Stimulated activated effector memory CD8-positive, alpha-beta T cell treated with anti-CD3 and anti-CD28 coated beads, Interleukin-12 subunit alpha, Interleukin-12 subunit beta, amount 100 ng/mL, for 72 hours (primary cell): ENCODE data around the gene MAVS.
"Not testable (repeated sequence)": the region's sequence is repeated elsewhere in the genome, so short reads cannot be mapped to it uniquely, and the experiment has no call there.

Experiments
- ATAC-seq: fragments of 150-1000 bp; cut with Tn5 transposase; 2 replicates; pipeline ENCODE4 v1.10.0; 2021
- DNase-seq, 2 donors: peaks; one replicate each; pipeline ENCODE4 v3.0.0; 2021 to 2022; ENCODE audit warnings: low spot score in 2 of 2
- H3K27ac Mint-ChIP-seq: one replicate; pipeline ENCODE4 v1.8.0; 2022; ENCODE audit warnings: mild to moderate bottlenecking, mixed read lengths
- H3K36me3 Mint-ChIP-seq: one replicate; pipeline ENCODE4 v1.8.0; 2022; ENCODE audit warnings: mild to moderate bottlenecking, mixed read lengths
- H3K4me1 Mint-ChIP-seq: one replicate; pipeline ENCODE4 v1.8.0; 2022; ENCODE audit warnings: mixed read lengths
- H3K4me3 Mint-ChIP-seq: one replicate; pipeline ENCODE4 v1.8.0; 2022; ENCODE audit warnings: mild to moderate bottlenecking, mixed read lengths
- H3K9me3 Mint-ChIP-seq: one replicate; pipeline ENCODE4 v1.8.0; 2022; ENCODE audit warnings: mixed read lengths

MAVS gene

GRCh38 chr20:3901028-3901705 is 54.5 kb downstream of the MAVS start:
- ATAC-seq (no peak), DNase-seq (no peak)
- H3K36me3 Mint-ChIP-seq = peaks cover 50% of the 10 kb centered on the region
- H3K4me1 Mint-ChIP-seq = peaks cover 75% of the 10 kb centered on the region
- H3K9me3 Mint-ChIP-seq = no peaks in the 10 kb centered on the region
- H3K27ac Mint-ChIP-seq = peak overlapping the region; percentile 48
- peak overlapping the region; percentile 44 for H3K4me3 Mint-ChIP-seq

- peaks cover 47% of the 10 kb centered on the region for H3K36me3 Mint-ChIP-seq
- peak overlapping the region; percentile 48 for H3K27ac Mint-ChIP-seq
- H3K4me3 Mint-ChIP-seq = peak overlapping the region; percentile 44
- no peak for DNase-seq
- peaks cover 73% of the 10 kb centered on the region for H3K4me1 Mint-ChIP-seq
- H3K9me3 Mint-ChIP-seq = no peaks in the 10 kb centered on the region
- ATAC-seq = no peak
These were observed 55.2 kb downstream of the MAVS start for GRCh38 chr20:3901706-3902440.

DNA sequence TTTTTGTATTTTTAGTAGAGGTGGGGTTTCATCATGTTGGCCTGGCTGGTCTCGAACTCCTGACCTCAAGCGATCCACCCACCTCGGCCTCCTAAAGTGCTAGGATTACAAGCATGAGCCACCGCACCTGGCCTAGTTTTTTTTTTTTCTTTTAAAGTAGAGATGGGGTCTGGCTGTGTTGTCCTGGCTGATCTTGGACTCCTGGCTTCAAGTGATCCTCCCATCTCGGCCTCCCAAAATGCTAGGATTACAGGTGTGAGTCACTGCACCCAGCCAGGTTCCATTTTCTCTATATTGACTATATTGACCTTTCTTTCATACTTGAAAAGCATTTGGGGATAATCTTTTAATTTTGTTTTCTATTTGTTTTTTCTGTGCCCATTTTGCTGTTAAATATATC is 55.8 kb downstream of the MAVS start:
- Mint-ChIP-seq H3K9me3 (no peaks in the 10 kb centered on the region), H3K27ac (peak overlapping the region; percentile 48), H3K36me3 (peaks cover 47% of the 10 kb centered on the region), H3K4me1 (peaks cover 70% of the 10 kb centered on the region), H3K4me3 (no peak overlapping the region)
- DNase-seq (no peak), ATAC-seq (no peak)

GRCh38 chr20:3904224-3904623 is 57.6 kb downstream of the MAVS start:
- Mint-ChIP-seq H3K9me3 (no peaks in the 10 kb centered on the region), H3K27ac (no peak overlapping the region), H3K36me3 (peaks cover 51% of the 10 kb centered on the region), H3K4me3 (no peak overlapping the region), H3K4me1 (peaks cover 74% of the 10 kb centered on the region)
- no peak for DNase-seq
- ATAC-seq = no peak

DNA sequence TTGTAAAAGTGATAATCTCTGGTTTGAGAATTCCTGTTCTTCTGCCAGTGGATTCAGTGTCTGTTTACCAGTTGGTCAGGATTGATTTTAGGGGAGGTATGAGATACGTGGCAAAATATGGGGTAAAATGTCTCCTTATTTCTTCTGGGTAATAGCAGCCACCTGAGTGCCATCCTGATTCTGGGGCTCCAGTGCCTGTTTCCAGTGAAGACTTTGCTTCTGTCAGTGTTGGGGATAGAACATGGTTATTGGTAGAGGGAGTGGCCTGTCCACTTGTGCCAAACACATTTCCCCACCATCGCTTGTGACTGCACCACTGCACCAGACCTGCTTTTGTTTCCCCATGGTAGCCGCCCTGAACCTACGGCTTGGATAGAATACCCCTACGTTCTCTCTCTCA is 58.2 kb downstream of the MAVS start:
- Mint-ChIP-seq H3K36me3 (peaks cover 51% of the 10 kb centered on the region), H3K9me3 (no peaks in the 10 kb centered on the region), H3K4me1 (peaks cover 70% of the 10 kb centered on the region), H3K4me3 (no peak overlapping the region), H3K27ac (peak overlapping the region; percentile 20)
- ATAC-seq (no peak), DNase-seq (no peak)

DNA sequence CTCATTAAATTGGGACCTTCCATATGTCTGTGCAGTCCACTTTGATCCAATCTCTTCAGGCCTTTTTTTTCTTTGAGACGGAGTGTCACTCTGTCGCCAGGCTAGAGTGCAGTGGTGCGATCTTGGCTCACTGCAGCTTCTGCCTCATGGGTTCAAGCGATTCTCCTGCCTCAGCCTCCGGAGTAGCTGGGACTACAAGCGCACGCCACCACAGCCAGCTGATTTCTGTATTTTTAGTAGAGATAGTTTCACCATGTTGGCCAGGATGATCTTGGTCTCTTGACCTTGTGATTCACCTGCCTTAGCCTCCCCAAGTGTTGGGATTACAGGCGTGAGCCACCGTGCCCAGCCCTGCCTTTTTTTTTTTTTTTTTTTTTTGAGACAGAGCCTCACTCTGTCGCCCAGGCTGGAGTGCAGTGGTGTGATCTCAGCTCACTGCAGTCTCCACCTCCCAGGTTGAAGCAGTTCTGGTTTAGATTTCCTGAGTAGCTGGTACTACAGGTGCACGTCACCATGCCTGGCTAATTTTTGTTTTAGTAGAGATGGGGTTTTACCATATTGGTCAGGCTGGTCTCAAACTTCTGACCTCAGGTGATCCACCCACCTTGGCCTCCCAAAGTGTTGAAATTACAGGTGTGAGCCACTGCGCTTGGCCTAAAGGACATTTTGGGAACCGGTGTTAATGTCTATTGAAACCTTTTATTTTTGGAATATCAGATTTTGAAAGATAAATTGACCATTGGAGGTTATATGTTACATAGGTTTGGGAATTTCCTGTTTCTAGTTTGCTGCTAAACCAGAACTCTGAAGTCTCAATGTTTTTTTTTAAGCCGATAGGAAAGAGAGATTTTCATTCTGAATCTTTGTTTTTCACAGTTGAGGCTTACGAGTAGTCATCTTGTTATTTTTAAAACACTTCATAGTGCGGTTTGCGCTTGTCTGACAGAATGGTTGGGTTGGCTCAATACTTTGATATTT is 60.4 kb downstream of the MAVS start:
- DNase-seq (peak; percentile 36 to 83), ATAC-seq (peak; percentile 98)
- Mint-ChIP-seq H3K27ac (peak overlapping the region; percentile 90), H3K4me1 (peaks cover 62% of the 10 kb centered on the region), H3K4me3 (peak overlapping the region; percentile 67), H3K36me3 (peaks cover 69% of the 10 kb centered on the region)
- not testable (repeated sequence) for H3K9me3 Mint-ChIP-seq

- ATAC-seq (no peak), DNase-seq (no peak)
- Mint-ChIP-seq H3K9me3 (no peaks in the 10 kb centered on the region), H3K27ac (no peak overlapping the region), H3K4me1 (peaks cover 49% of the 10 kb centered on the region), H3K36me3 (peaks cover 82% of the 10 kb centered on the region), H3K4me3 (peak overlapping the region; percentile 30)
These were observed 62.0 kb downstream of the MAVS start for GRCh38 chr20:3908667-3909066.

- Mint-ChIP-seq H3K9me3 (no peaks in the 10 kb centered on the region), H3K4me1 (peaks cover 52% of the 10 kb centered on the region), H3K4me3 (no peak overlapping the region), H3K27ac (peak overlapping the region; percentile 74), H3K36me3 (peaks cover 86% of the 10 kb centered on the region)
- no peak for DNase-seq
- no peak for ATAC-seq
These were observed 63.3 kb downstream of the MAVS start for GRCh38 chr20:3909952-3910366.

DNA sequence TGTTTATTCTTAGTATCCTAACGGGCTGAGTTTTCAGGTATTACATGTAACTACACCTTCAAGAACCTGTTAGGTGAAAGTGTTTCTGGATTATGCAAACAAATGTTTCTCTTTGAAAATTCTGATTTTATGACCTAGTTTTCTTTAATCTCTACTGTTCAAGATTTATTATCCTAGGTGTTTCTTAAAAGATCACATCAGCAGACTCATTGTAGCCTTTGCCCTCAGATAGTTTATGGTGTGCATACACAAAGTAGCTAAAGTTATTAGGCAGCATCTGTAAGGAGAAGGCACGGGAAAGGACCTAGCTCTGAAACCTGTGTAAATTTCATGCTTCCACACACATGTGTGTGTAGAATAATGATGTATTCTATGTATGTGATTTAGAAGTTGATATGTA is 64.2 kb downstream of the MAVS start:
- Mint-ChIP-seq H3K4me1 (peaks cover 57% of the 10 kb centered on the region), H3K36me3 (peaks cover 94% of the 10 kb centered on the region), H3K27ac (no peak overlapping the region)

DNA sequence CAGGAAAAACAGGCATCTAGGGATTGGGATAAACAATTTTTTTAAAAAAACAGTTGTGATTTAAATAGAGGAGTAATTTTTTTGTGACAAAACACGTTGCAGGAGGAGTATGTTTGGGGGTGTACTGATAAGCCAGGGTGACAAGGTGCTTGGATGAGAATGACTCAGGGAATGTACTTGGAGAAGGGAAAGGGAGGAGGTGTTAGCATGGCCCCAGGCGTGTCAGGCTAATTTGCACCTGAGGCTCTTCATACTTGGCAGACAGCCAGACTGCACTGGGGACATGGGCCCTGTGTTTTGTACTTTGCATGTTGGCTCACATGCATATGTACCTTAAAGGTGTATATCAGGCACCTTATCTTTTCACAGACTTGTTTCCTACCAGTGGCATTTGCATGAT is 65.3 kb downstream of the MAVS start:
- ATAC-seq (no peak), DNase-seq (no peak)
- Mint-ChIP-seq H3K4me1 (peaks cover 63% of the 10 kb centered on the region), H3K27ac (no peak overlapping the region), H3K36me3 (peaks cover 100% of the 10 kb centered on the region), H3K9me3 (no peaks in the 10 kb centered on the region), H3K4me3 (no peak overlapping the region)

More for the DNA sequence above, 64.2 kb downstream of the MAVS start:
- H3K9me3 Mint-ChIP-seq = no peaks in the 10 kb centered on the region
- DNase-seq = no peak
- H3K4me3 Mint-ChIP-seq = no peak overlapping the region
- no peak for ATAC-seq

GRCh38 chr20:3914446-3914845 is 67.8 kb downstream of the MAVS start:
- Mint-ChIP-seq H3K4me1 (peaks cover 56% of the 10 kb centered on the region), H3K9me3 (no peaks in the 10 kb centered on the region), H3K27ac (peak overlapping the region; percentile 73), H3K4me3 (no peak overlapping the region), H3K36me3 (peaks cover 100% of the 10 kb centered on the region)
- no peak for ATAC-seq
- DNase-seq = no peak

- ATAC-seq = peak; percentile 62
- Mint-ChIP-seq H3K27ac (peak overlapping the region; percentile 80), H3K36me3 (peaks cover 100% of the 10 kb centered on the region)
These were observed 69.1 kb downstream of the MAVS start for GRCh38 chr20:3915691-3916090.

GRCh38 chr20:3916364-3916763 is 69.7 kb downstream of the MAVS start:
- DNase-seq (no peak), ATAC-seq (no peak)
- Mint-ChIP-seq H3K27ac (peak overlapping the region; percentile 43), H3K4me1 (peaks cover 41% of the 10 kb centered on the region), H3K4me3 (no peak overlapping the region), H3K36me3 (peaks cover 100% of the 10 kb centered on the region), H3K9me3 (no peaks in the 10 kb centered on the region)

More at GRCh38 chr20:3915691-3916090, 69.1 kb downstream of the MAVS start:
- H3K9me3 Mint-ChIP-seq = no peaks in the 10 kb centered on the region
- peaks cover 47% of the 10 kb centered on the region for H3K4me1 Mint-ChIP-seq
- DNase-seq = no peak
- peak overlapping the region; percentile 23 for H3K4me3 Mint-ChIP-seq

DNA sequence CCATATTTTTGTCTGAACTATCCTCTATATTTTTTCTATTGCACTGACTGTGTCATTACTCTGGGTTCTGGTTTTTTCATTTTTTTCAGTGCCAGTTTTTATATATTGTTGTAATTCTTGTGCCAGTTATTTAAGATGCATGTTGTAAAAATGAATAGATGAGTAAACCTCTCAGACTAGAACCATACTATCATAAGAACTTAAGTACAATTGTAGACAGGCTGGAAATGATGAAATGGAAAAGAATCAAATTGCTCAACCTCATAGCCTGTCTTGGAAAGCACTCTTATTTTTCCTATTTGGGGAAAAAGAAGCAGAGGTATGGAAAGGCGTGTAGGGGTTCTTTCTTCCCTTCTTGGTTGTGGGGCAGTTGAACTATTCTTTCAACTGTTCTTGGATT is 72.7 kb downstream of the MAVS start:
- Mint-ChIP-seq H3K27ac (peak overlapping the region; percentile 61), H3K4me3 (no peak overlapping the region), H3K36me3 (peaks cover 100% of the 10 kb centered on the region), H3K9me3 (no peaks in the 10 kb centered on the region), H3K4me1 (peaks cover 62% of the 10 kb centered on the region)
- ATAC-seq = no peak
- no peak for DNase-seq
